HCEC 1CT (cell line): ENCODE results near the gene ORC3.
"Not testable (repeated sequence)": the region's sequence is repeated elsewhere in the genome, so short reads cannot be mapped to it uniquely, and the experiment has no call there.

ENCODE experiments used
- DNase-seq: peaks from one replicate; pipeline ENCODE4 v3.0.0-alpha.2; 2017

Gene ORC3

DNA sequence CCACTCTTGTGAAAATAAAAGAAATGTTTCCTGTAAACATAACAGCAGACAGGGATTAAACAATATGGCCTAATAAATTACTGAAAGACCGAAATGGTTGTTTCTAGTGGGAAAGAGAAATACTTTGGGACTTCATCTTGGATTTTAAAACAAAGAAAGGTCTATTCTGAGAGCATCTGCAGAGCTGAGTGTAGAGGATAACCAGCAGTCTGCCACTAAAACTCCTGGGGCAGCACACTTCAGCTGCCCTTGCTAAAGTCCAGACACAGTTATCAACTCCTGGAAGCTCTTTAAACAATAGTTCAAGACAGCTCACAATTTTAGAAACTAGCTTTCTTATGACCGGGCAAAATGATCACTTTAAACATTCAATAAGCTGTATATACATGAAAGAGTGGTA lies 73.5 kb downstream of the ORC3 start:
- no peak for DNase-seq

- no peak for DNase-seq
These were observed 75.1 kb downstream of the ORC3 start for GRCh38 chr6:87664921-87665485.

DNA sequence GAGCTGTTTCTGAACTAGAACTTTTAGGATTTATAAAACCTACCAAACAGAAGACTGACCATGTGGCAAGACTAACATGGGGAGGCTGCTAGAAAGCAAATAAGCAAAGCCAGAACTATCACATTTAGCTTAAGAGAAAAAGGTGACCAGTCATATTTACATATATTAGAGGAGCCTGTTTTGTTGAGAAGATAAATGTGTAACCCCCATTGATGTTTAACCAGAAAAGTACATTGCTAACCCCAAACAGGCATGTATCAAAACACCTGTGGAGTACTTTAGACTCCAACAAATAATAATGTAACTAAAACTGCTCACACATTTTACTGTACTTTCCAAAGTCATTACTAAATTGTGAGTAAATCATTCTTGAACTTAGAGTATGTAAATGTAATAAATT lies 77.1 kb downstream of the ORC3 start:
- DNase-seq, result no peak

DNA sequence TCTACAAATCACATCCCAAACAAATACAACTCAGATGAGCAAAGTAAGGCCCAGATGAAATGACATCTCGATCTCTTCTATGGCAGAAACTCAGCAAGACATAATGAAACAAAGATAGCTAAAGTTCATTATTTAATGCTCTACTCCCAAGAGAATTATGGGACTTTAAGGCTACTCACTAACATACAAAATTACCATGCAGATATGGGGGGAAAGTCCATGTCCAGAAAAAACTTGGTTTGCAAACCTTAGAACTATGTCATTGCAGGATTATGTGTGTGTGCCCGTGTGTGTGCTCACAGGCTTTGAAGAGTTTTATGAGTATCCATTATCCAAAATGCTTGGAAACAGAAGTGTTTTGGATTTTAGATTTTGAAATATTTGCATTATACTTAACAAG lies 78.1 kb downstream of the ORC3 start:
- no peak for DNase-seq

- no peak for DNase-seq
These were observed 79.1 kb downstream of the ORC3 start for GRCh38 chr6:87669051-87669450.

DNA sequence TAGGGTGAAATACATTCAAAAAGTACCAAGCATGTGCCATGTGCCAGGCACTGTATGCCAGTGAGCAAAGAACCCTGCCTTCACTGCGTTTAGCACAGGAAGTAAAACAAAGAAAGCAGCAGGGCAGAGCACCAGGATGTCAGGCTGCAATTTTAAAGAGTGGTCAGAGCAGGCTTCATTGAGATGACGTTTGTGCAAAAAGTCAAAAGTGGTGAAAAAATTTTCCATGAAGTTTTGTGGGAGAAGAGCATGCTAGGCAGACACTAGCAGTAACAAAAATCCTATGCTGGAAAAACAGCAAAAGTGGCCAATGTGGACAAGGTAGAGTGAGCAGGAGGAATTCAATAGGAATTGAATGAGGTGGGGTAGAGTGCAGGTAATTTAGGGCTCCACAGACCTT lies 80.8 kb downstream of the ORC3 start:
- no peak for DNase-seq

DNA sequence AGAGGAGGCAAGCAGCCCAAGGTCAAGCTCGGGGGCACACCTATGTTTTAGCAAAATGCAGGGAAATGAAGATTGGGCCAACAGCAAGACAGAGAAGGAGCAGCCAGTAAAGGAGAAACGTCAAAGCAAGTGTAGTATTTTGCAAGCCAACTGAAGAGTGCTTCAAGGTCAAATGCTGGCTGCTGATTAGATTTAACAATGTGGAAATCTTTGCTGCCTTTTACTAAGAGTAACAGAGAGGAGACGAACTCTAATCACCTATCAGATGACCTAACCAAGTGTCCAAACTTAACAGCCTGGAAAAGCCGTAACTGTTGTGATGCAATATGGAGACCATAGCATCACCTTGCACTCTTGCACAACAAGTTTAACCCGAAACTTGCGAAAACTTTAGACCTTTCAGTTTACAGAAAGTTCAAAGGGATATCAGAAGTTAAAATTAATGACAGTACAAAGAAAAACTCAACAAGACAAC lies 81.7 kb downstream of the ORC3 start:
- no peak for DNase-seq

- no peak for DNase-seq
These were observed 82.7 kb downstream of the ORC3 start for GRCh38 chr6:87672641-87673040.

GRCh38 chr6:87673237-87673636 lies 83.3 kb downstream of the ORC3 start:
- DNase-seq, result no peak

- DNase-seq, result no peak
These were observed 84.4 kb downstream of the ORC3 start for GRCh38 chr6:87674290-87674689.

- no peak for DNase-seq
These were observed 85.2 kb downstream of the ORC3 start for GRCh38 chr6:87675004-87675681.

GRCh38 chr6:87682310-87682709 lies 92.4 kb downstream of the ORC3 start:
- DNase-seq, result peak; percentile 29

- DNase-seq, result no peak
These were observed 94.0 kb downstream of the ORC3 start for GRCh38 chr6:87683890-87684289.

DNA sequence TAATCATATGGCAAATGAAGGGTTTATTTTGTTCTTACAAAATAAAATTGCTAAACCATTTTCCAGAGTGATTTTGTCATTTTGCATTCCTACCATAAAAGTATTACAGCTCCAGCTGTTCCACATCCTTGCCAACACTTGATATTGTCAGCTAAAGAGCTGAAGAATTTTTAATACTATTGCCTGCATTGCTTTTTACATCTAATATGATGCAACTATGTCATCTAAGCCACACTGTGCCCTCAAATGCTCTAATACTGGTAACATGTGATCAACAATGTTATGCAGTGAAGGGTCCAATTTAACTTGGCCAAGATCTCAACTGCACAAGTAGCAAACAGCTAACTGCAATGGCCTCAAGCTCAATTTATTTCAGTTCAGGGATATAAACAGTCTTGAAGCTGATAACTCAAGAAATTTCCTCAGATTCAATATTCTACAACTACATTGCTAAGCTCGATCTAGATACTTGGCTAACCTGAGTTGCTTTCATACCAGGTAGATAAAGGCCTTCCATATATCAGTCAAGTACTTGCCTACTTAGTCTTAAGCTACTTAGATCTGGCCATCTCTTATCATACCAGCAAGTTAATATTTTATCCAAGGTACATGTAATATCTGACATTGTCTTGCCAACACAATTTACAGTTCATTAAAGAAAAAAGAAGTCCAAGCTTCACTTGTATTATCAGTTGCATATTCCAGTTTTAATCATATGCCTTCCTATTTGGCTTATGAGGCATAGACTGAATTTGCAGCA lies 95.1 kb downstream of the ORC3 start:
- DNase-seq, result no peak

DNA sequence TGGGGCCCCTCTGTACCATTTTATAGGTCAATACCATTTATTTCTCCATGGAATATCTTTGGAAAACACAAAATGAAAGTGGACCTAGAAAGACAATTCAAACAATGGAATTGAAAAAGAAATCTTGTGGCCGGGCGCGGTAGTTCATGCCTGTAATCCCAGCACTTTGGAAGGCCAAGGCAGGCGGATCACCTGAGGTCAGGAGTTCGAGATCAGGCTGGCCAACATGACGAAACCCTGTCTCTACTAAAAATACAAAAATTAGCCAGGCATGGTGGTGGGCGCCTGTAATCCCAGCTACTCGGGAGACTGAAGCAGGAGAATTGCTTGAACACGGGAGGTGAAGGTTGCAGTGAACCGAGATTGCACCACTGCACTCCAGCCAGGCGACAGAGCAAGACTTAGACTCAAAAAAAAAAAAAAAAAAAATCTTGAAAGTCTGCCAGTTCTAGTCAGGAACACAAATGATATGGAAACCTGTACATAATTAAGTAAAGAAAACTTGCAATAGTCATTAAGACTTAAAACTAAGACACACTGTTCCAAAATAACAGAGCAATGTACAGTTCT lies 96.8 kb downstream of the ORC3 start:
- DNase-seq, result not testable (repeated sequence)

DNA sequence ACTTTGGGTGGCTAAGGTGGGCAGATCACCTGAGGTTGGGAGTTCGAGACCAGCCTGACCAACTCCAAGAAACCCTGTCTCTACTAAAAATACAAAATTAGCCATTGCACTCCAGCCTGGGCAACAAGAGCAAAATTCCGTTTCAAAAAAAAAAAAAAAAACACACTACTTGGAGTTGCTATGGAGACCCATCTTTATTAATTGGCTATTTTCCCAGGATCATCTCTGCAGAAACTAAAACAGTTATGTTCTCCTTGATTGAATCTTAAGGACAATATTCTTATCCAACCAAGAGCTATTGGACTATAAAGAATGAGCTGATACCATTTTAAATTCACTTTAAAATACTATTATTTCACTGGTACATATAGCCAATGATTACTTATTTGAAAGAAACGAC lies 97.4 kb downstream of the ORC3 start:
- no peak for DNase-seq

GRCh38 chr6:87687893-87688292 lies 98.0 kb downstream of the ORC3 start:
- DNase-seq, result not testable (repeated sequence)

GRCh38 chr6:87690441-87690840 lies 100.5 kb downstream of the ORC3 start:
- no peak for DNase-seq

DNA sequence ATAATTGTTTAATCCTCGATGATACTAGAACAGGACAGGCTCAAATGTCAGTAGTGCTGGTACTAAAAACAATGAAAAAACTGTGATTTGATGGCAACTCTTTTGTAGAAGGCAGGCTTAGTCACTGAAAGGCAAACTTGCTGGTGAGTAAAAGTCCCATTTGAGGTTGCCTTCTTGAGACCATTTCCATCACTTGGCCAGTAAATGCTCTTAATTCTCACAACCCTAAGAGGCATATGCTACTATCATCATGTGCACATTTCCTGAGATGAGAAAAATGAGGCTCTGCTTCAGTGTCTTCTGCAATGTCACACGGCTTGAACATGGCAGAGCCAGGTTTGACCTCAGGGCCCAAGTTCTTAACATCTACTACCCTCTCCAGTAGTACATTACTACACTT lies 102.2 kb downstream of the ORC3 start:
- DNase-seq, result no peak

DNA sequence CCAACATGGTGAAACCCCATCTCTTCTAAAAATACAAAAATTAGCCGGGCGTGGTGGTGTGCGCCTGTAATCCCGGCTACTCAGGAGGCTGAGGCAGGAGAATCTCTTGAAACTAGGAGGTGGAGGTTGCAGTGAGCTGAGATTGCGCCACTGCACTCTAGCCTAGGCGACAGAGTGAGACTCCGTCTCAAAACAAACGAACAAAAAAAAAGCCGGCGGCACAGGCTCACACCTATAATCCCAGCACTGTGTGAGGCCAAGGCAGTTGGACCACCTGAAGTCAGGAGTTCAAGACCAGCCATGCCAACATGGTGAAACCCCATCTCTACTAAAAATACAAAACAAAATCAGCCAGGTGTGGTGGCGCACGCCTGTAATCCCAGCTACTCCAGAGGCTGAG lies 106.9 kb downstream of the ORC3 start:
- not testable (repeated sequence) for DNase-seq

GRCh38 chr6:87697581-87698546 lies 107.9 kb downstream of the ORC3 start:
- peak; percentile 70 for DNase-seq

GRCh38 chr6:87698547-87699006 lies 108.6 kb downstream of the ORC3 start:
- no peak for DNase-seq
